ENCODE results near the gene RNF144B. TPM values are rescaled to one million over a fixed set of nuclear protein-coding genes. Genes with fewer than 3 reads are reported as not detected.

The RNF144B gene
- total RNA-seq, 4 donors from 2014 or later = 13.3 to 43.5 (median 26.8) TPM

GRCh38 chr6:18388271-18388670 lies 1.1 kb downstream of the RNF144B start:
- TF ChIP-seq CTCF (IDR thresholded peaks at IDR 0.05) = no peak
- ATAC-seq (ENCODE audit: low FRiP score) = no peak
- no peak for DNase-seq (ENCODE audit: low spot score)

GRCh38 chr6:18388942-18389341 lies 1.8 kb downstream of the RNF144B start:
- ATAC-seq (ENCODE audit: low FRiP score) (no peak), DNase-seq (ENCODE audit: low spot score) (no peak)
- TF ChIP-seq CTCF (IDR thresholded peaks at IDR 0.05) = no peak

- ATAC-seq (ENCODE audit: low FRiP score) (no peak), DNase-seq (ENCODE audit: low spot score) (no peak)
- TF ChIP-seq CTCF (IDR thresholded peaks at IDR 0.05) = no peak
These were observed 2.3 kb downstream of the RNF144B start for GRCh38 chr6:18389479-18389878.

- no peak for ATAC-seq (ENCODE audit: low FRiP score)
- TF ChIP-seq CTCF (IDR thresholded peaks at IDR 0.05) = no peak
These were observed 3.3 kb downstream of the RNF144B start for GRCh38 chr6:18390476-18390875.

GRCh38 chr6:18391023-18391422 lies 3.9 kb downstream of the RNF144B start:
- TF ChIP-seq CTCF (IDR thresholded peaks at IDR 0.05) = no peak
- DNase-seq (ENCODE audit: low spot score) = no peak
- no peak for ATAC-seq (ENCODE audit: low FRiP score)

More at GRCh38 chr6:18390476-18390875, 3.3 kb downstream of the RNF144B start:
- no peak for DNase-seq (ENCODE audit: low spot score)

- no peak for DNase-seq (ENCODE audit: low spot score)
These were observed 5.3 kb downstream of the RNF144B start for GRCh38 chr6:18392346-18392877.

More at GRCh38 chr6:18392346-18392877, 5.3 kb downstream of the RNF144B start:
- TF ChIP-seq CTCF (IDR thresholded peaks at IDR 0.05) = no peak
- no peak for ATAC-seq (ENCODE audit: low FRiP score)

Measured in omental fat pad (tissue), 4 donors.